ENCODE data around the gene MTHFSD.

DNA sequence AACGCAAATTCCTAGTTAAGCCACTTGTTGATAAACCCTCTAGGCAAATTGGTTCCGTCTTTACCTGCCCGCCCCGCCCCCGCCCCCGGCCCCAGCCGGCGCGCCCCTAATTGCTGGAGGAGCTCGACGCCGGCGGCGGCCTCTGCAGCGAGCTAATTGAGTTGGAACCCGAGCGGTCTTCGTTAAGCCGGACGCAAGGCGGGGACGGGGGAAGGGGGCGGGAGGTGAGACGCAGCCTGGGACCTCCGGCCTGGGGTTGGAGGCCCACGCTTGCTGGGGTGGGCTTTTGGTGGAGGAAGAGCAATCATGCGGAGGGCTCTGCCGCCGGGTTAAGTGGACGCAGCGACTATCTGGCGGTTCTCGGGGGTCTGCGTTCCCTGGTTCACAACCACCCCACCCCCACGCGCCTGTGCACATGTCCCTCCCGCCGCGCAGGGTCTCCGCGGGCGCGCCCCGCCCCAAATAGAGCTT lies 57.4 kb downstream of the MTHFSD start:
- TF ChIP-seq CTCF (IDR thresholded peaks at IDR 0.05) (no peak), ELF4 (CRISPR knock-in tag; IDR thresholded peaks at IDR 0.05; ENCODE audit: low read depth) (no peak), SP1 (CRISPR knock-in tag; conservative IDR thresholded peaks at IDR 0.05) (no peak), ATF3 (CRISPR knock-in tag; conservative IDR thresholded peaks at IDR 0.05) (no peak), ZNF425 (CRISPR knock-in tag; conservative IDR thresholded peaks at IDR 0.05) (no peak), USF1 (CRISPR knock-in tag; IDR thresholded peaks at IDR 0.05) (no peak), SMAD4 (CRISPR knock-in tag; IDR thresholded peaks at IDR 0.05) (no peak), ZNF219 (CRISPR knock-in tag; IDR thresholded peaks at IDR 0.05; ENCODE audit: borderline replicate concordance) (no peak), FOXP4 (CRISPR knock-in tag; IDR thresholded peaks at IDR 0.05) (no peak), NFE2L1 (CRISPR knock-in tag; IDR thresholded peaks at IDR 0.05) (no peak), JUN (CRISPR knock-in tag; IDR thresholded peaks at IDR 0.05) (no peak), ZNF423 (CRISPR knock-in tag; IDR thresholded peaks at IDR 0.05) (no peak)
- TF ChIP-seq, protein P1, sequence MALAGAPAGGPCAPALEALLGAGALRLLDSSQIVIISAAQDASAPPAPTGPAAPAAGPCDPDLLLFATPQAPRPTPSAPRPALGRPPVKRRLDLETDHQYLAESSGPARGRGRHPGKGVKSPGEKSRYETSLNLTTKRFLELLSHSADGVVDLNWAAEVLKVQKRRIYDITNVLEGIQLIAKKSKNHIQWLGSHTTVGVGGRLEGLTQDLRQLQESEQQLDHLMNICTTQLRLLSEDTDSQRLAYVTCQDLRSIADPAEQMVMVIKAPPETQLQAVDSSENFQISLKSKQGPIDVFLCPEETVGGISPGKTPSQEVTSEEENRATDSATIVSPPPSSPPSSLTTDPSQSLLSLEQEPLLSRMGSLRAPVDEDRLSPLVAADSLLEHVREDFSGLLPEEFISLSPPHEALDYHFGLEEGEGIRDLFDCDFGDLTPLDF (CRISPR knock-in tag; IDR thresholded peaks at IDR 0.05) = no peak

All from WTC11 (cell line).